Endothelial cell of umbilical vein (primary cell): ENCODE measurements around the gene RAD51B.

Source experiments
- EZH2 ChIP-seq: IDR thresholded peaks from 2 replicates; pipeline ENCODE4 v1.6.1; 2012; ENCODE audit warnings: borderline replicate concordance, low read depth, mild to moderate bottlenecking, moderate library complexity, low read length, inconsistent platforms; ENCODE audit not compliant: severe bottlenecking
- FOS ChIP-seq: IDR thresholded peaks from 2 replicates; pipeline ENCODE4 v1.6.1; 2011; ENCODE audit warnings: mild to moderate bottlenecking, low read length, moderate library complexity, borderline replicate concordance; ENCODE audit not compliant: insufficient read depth
- GATA2 ChIP-seq: IDR thresholded peaks from 2 replicates; pipeline ENCODE4 v1.7.0; 2011; ENCODE audit warnings: low read depth, mild to moderate bottlenecking, moderate library complexity, mixed read lengths, low read length; ENCODE audit not compliant: insufficient read length, insufficient read depth
- JUN ChIP-seq: IDR thresholded peaks from 2 replicates; pipeline ENCODE4 v1.6.1; 2011; ENCODE audit warnings: borderline replicate concordance, low read depth; ENCODE audit not compliant: insufficient read length, insufficient read depth
- MYC ChIP-seq: IDR thresholded peaks from one replicate; pipeline ENCODE4 v1.6.1; 2011; ENCODE audit warnings: mild to moderate bottlenecking, low read depth, low read length
- POLR2A ChIP-seq: IDR thresholded peaks from 2 replicates; pipeline ENCODE4 v1.6.1; 2012; ENCODE audit warnings: low read depth, mild to moderate bottlenecking, control low read depth, low read length
- POLR2AphosphoS5 ChIP-seq: IDR thresholded peaks from 2 replicates; pipeline ENCODE4 v1.6.1; 2012; ENCODE audit warnings: low read depth, mild to moderate bottlenecking, control low read depth, low read length, moderate library complexity; ENCODE audit not compliant: insufficient read depth
- TF ChIP-seq, protein P1 (sequence below), 2 donors: IDR thresholded peaks; 1 replicate in 1 of 2; 2 replicates in 1 of 2; pipeline ENCODE4 v1.5.1; 2011; ENCODE audit warnings: low read length in 2 of 2, mild to moderate bottlenecking in 2 of 2, moderate library complexity in 2 of 2, control low read depth in 1 of 2, inconsistent platforms in 1 of 2, low read depth in 1 of 2; ENCODE audit not compliant: insufficient read depth in 1 of 2; ENCODE audit errors: extremely low read depth in 1 of 2
- TF ChIP-seq, protein P2 (sequence below): IDR thresholded peaks from 2 replicates; pipeline ENCODE4 v1.6.1; 2011; ENCODE audit not compliant: insufficient read depth, insufficient read length

DNA sequence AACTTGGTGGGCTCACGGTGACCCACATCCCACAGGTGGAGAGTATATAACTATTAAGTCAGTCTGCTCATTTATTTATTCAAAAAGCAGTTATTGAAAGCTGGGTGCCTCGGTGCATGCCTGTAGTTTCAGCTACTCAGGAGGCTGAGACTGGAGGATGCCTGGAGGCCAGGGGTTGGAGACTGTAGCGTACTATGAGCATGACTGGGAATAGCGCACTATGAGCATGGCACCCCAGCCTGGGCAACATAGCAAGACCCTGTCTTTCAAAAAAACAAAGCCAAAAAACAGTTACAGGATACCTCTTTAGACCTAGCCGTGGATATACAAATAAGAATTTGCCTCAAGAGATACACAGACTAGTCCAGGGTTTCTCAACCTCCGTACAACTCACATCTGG lies 833.5 kb downstream of the RAD51B start:
- TF ChIP-seq, protein P1, sequence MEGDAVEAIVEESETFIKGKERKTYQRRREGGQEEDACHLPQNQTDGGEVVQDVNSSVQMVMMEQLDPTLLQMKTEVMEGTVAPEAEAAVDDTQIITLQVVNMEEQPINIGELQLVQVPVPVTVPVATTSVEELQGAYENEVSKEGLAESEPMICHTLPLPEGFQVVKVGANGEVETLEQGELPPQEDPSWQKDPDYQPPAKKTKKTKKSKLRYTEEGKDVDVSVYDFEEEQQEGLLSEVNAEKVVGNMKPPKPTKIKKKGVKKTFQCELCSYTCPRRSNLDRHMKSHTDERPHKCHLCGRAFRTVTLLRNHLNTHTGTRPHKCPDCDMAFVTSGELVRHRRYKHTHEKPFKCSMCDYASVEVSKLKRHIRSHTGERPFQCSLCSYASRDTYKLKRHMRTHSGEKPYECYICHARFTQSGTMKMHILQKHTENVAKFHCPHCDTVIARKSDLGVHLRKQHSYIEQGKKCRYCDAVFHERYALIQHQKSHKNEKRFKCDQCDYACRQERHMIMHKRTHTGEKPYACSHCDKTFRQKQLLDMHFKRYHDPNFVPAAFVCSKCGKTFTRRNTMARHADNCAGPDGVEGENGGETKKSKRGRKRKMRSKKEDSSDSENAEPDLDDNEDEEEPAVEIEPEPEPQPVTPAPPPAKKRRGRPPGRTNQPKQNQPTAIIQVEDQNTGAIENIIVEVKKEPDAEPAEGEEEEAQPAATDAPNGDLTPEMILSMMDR (IDR thresholded peaks at IDR 0.05; ENCODE audit: extremely low read depth in 1 of 2, insufficient read depth in 1 of 2, low read depth in 1 of 2, low read length in 2 of 2) = no peak
- TF ChIP-seq, protein P2, sequence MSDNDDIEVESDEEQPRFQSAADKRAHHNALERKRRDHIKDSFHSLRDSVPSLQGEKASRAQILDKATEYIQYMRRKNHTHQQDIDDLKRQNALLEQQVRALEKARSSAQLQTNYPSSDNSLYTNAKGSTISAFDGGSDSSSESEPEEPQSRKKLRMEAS = no peak
- TF ChIP-seq POLR2A (no peak), EZH2 (no peak), FOS (no peak), POLR2AphosphoS5 (no peak), JUN (no peak), MYC (no peak), GATA2 (no peak)
